OCI-LY7 (cell line): ENCODE data around the gene TIMM10B. TPM values are rescaled to one million over a fixed set of nuclear protein-coding genes. Genes with fewer than 3 reads are reported as not detected.

Source experiments
- BruUV-seq: library from RNA; stranded (reverse); fragments of 400-500 nt; replicated peaks from 2 replicates; lab custom pipeline; 2021; lab: Mats Ljungman, UMichigan
- CTCF ChIA-PET: fragments of 300-600 bp; sonication (Branson Sonifier 250); formaldehyde crosslinking; loops from one replicate; lab custom pipeline; 2022; ENCODE audit warnings: antibody characterized with exemption; ENCODE audit not compliant: unreplicated experiment; lab: Charles Lee
- POLR2A ChIA-PET: fragments of 300-600 bp; sonication (Branson Sonifier 250); formaldehyde crosslinking; loops from one replicate; lab custom pipeline; 2022; ENCODE audit warnings: antibody characterized with exemption; lab: Charles Lee
- DNase-seq: peaks from one replicate; pipeline ENCODE4 v3.0.0-alpha.2; 2015; ENCODE audit warnings: low spot score
- H2AFZ ChIP-seq: fragments of 200-600 bp; sonication (generic), shearing (Covaris generic); 2 replicates; pipeline ENCODE4 v1.6.1; 2014; ENCODE audit warnings: mild to moderate bottlenecking, antibody characterized with exemption, low read length, moderate library complexity
- H3K27ac ChIP-seq: fragments of 200-600 bp; sonication (generic); 2 replicates; pipeline ENCODE4 v1.5.1; 2014; ENCODE audit warnings: mixed run types, low read depth, mild to moderate bottlenecking, moderate library complexity, low read length, inconsistent platforms; ENCODE audit not compliant: poor library complexity, severe bottlenecking
- H3K36me3 ChIP-seq: fragments of 200-600 bp; sonication (generic); 2 replicates; pipeline ENCODE4 v1.6.1; 2014; ENCODE audit warnings: mild to moderate bottlenecking, antibody characterized with exemption, low read length, moderate library complexity, mixed read lengths; ENCODE audit not compliant: insufficient read depth
- H3K4me1 ChIP-seq: fragments of 200-600 bp; sonication (generic); 2 replicates; pipeline ENCODE4 v1.5.1; 2014; ENCODE audit warnings: mild to moderate bottlenecking, low read length; ENCODE audit not compliant: insufficient read depth, poor library complexity, severe bottlenecking
- H3K4me2 ChIP-seq: fragments of 200-600 bp; sonication (generic); 2 replicates; pipeline ENCODE4 v1.6.1; 2014; ENCODE audit warnings: mild to moderate bottlenecking, low read length
- H3K4me3 ChIP-seq: fragments of 200-600 bp; sonication (generic); 2 replicates; pipeline ENCODE4 v1.5.1; 2014; ENCODE audit warnings: mild to moderate bottlenecking, low read depth, low read length; ENCODE audit not compliant: poor library complexity, severe bottlenecking
- H3K79me2 ChIP-seq: fragments of 200-600 bp; sonication (generic); 2 replicates; pipeline ENCODE4 v1.6.1; 2016; ENCODE audit warnings: low read depth, mild to moderate bottlenecking, low read length, moderate library complexity, mixed read lengths; ENCODE audit not compliant: insufficient read depth
- H3K9me2 ChIP-seq: fragments of 200-600 bp; sonication (generic); 2 replicates; pipeline ENCODE4 v1.6.1; 2016; ENCODE audit warnings: mild to moderate bottlenecking, low read length, mixed read lengths; ENCODE audit not compliant: insufficient read depth
- H3K9me3 ChIP-seq: fragments of 200-600 bp; sonication (generic); 2 replicates; pipeline ENCODE4 v1.6.1; 2014; ENCODE audit warnings: mild to moderate bottlenecking, mixed run types, low read length, mixed read lengths
- H4K20me1 ChIP-seq: fragments of 200-600 bp; sonication (generic); 2 replicates; pipeline ENCODE4 v1.6.1; 2014; ENCODE audit warnings: mild to moderate bottlenecking, antibody characterized with exemption, low read length, moderate library complexity, mixed read lengths; ENCODE audit not compliant: insufficient read depth
- EZH2phosphoT487 ChIP-seq: fragments of 200-600 bp; sonication (generic); IDR thresholded peaks from 2 replicates; pipeline ENCODE4 v1.6.1; 2018; ENCODE audit warnings: low read depth, borderline replicate concordance, mild to moderate bottlenecking, mixed run types, antibody characterized with exemption, low read length, moderate library complexity, mixed read lengths
- intact Hi-C: fragments of 100-400 bp; cut with micrococcal nuclease; formaldehyde crosslinking; loops from one replicate; pipeline ENCODE4 v1.10.0; 2022; ENCODE audit not compliant: unreplicated experiment
- total RNA-seq, 2 experiments: library from RNA; depleted of rRNA in 1 of 2; stranded (reverse); fragments of >200 nt in 1 of 2; shearing (Covaris generic) in 1 of 2; gene quantifications; 2 replicates each; pipeline ENCODE4 v1.2.3, GENCODE V29; 2014 to 2022
- TF ChIP-seq, protein P1 (sequence below): fragments of 200-600 bp; sonication (generic); conservative IDR thresholded peaks from 2 replicates; pipeline ENCODE4 v1.5.1; 2014; ENCODE audit warnings: mild to moderate bottlenecking, antibody characterized with exemption, low read length, moderate library complexity, mixed read lengths

Gene TIMM10B
- total RNA-seq, 2 experiments from 2014 or later = 43.7 to 54.6 TPM

DNA sequence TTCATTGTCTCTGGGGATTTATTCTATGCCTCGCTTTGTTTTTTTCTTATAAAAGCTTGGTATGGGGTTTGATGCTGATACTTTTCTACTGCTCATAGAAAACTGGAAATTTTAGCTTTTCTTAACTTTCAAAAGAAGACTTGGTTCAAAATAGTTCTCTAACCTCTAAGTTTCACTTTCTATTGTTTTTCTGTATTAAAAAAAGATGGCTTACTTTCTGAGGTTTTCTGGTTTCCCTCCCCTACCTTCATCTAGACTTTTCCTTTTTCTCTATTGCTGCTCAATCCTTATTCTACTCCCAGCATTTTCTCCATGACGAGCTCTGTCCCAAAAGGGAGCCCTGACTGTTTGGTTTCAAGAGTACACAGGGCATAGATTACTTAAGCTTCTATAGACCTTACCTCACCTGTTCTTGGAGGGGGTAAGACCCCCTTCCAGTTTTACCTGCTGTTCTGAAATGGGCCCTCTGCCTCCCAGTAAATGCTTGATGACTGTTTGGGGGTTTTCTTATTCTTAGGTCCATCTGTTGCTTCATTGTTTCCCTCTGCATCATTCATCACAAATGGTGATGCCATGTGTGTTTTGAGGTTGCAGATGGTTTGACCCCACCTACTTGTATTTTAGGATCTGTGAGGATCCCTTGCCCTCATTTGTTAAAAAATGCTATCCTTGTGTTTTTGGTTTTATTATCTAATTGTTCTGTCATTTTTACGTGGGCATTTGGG is 45.3 kb downstream of the TIMM10B start:
- H3K27ac ChIP-seq = no peak overlapping the region
- POLR2A ChIA-PET = interaction anchor here (0.5 to 1.2 kb wide), 7 partner anchors 16 to 825 kb away, joined by 3 to 5 read pairs (median 4); partner anchors contain the start of genes MRPL17 and TPP1
- intact Hi-C loops = no loop called here
- peak overlapping the region; percentile 29 for H3K4me2 ChIP-seq
- no peaks in the 10 kb centered on the region for H3K9me2 ChIP-seq
- CTCF ChIA-PET = no interaction called here
- BruUV-seq = no TSS peak
- peaks cover 11% of the 10 kb centered on the region; the same call in 1 of the 2 replicates for H3K36me3 ChIP-seq
- H3K9me3 ChIP-seq = no peaks in the 10 kb centered on the region
- H4K20me1 ChIP-seq = no peaks in the 10 kb centered on the region
- no peak overlapping the region for H2AFZ ChIP-seq
- TF ChIP-seq EZH2phosphoT487 = no peak
- TF ChIP-seq, protein P1, sequence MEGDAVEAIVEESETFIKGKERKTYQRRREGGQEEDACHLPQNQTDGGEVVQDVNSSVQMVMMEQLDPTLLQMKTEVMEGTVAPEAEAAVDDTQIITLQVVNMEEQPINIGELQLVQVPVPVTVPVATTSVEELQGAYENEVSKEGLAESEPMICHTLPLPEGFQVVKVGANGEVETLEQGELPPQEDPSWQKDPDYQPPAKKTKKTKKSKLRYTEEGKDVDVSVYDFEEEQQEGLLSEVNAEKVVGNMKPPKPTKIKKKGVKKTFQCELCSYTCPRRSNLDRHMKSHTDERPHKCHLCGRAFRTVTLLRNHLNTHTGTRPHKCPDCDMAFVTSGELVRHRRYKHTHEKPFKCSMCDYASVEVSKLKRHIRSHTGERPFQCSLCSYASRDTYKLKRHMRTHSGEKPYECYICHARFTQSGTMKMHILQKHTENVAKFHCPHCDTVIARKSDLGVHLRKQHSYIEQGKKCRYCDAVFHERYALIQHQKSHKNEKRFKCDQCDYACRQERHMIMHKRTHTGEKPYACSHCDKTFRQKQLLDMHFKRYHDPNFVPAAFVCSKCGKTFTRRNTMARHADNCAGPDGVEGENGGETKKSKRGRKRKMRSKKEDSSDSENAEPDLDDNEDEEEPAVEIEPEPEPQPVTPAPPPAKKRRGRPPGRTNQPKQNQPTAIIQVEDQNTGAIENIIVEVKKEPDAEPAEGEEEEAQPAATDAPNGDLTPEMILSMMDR = no peak
- peaks cover 12% of the 10 kb centered on the region for H3K4me1 ChIP-seq
- DNase-seq = no peak
- no peaks in the 10 kb centered on the region for H3K79me2 ChIP-seq
- H3K4me3 ChIP-seq = peak overlapping the region; percentile 1

DNA sequence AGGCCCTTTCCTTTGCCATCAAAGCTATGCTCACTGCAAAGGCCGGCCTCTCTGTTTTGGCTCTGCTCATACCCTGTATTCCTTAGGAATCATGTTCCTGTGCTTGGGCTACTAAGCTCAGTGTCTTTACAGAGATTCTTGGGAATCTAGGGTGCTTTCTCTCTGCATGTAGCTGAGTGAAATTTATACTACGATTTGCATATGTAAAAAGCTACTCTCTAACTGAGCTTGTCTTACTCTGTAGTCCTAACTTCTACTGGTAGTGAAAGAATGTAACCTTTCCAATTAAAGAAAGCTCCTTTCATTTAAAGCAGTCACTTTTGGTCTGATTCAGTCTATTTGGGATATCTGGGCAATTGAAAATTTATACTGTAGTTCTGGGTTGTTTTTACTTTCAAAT is 48.0 kb downstream of the TIMM10B start:
- ChIA-PET CTCF (no interaction called here), POLR2A (interaction anchor here (0.6 to 1.2 kb wide), 3 partner anchors 49 to 154 kb away, joined by 3 to 6 read pairs (median 3); partner anchors contain the start of gene MRPL17)
- H3K4me1 ChIP-seq = peaks cover 12% of the 10 kb centered on the region
- H3K4me2 ChIP-seq = no peak overlapping the region
- no TSS peak for BruUV-seq
- DNase-seq = no peak
- H3K4me3 ChIP-seq = no peak overlapping the region
- no peaks in the 10 kb centered on the region for H3K79me2 ChIP-seq
- no peaks in the 10 kb centered on the region for H3K9me3 ChIP-seq
- H3K36me3 ChIP-seq = peaks cover 18% of the 10 kb centered on the region; the same call in 1 of the 2 replicates
- H3K9me2 ChIP-seq = no peaks in the 10 kb centered on the region
- no peak overlapping the region for H3K27ac ChIP-seq
- no peaks in the 10 kb centered on the region for H4K20me1 ChIP-seq
- intact Hi-C loops = no loop called here
- TF ChIP-seq EZH2phosphoT487 = no peak
- TF ChIP-seq, protein P1 = no peak
- no peak overlapping the region for H2AFZ ChIP-seq
